K562 (cell line): ENCODE measurements around the gene TTC28. TPM values are rescaled to one million over a fixed set of nuclear protein-coding genes. Genes with fewer than 3 reads are reported as not detected.

Experiments
- ATAC-seq: fragments of 200-7000 bp; cut with Tn5 transposase; 3 replicates; pipeline ENCODE4 v1.9.1; 2020; ENCODE audit warnings: moderate library complexity
- BruUV-seq: library from RNA; stranded (reverse); fragments of 400-500 nt; replicated peaks from 2 replicates; lab custom pipeline; 2021; lab: Mats Ljungman, UMichigan
- CTCF ChIA-PET: fragments of 300-600 bp; formaldehyde crosslinking; extraction: SDS; loops from one replicate; lab custom pipeline; 2021; ENCODE audit warnings: low intra/inter-chr PET ratio; lab: Yijun Ruan, JAX
- POLR2A ChIA-PET: fragments of 300-600, 350-650 bp; sonication (Branson Sonifier 250); formaldehyde crosslinking; extraction: SDS; loops from one replicate; lab custom pipeline; 2021; ENCODE audit warnings: antibody characterized with exemption, inconsistent platforms; lab: Yijun Ruan, JAX
- DNase-seq, 4 experiments: peaks; one replicate each; pipeline versions ENCODE4 v3.0.0 to v3.0.0-alpha.2; 2011 to 2018; ENCODE audit warnings: low spot score in 3 of 4, mixed read lengths in 3 of 4; ENCODE audit errors: extremely low read depth in 1 of 4
- FAIRE-seq: peaks from 2 replicates; lab custom pipeline; 2011; peaks lifted over from hg19 to GRCh38; lab: Jason Lieb, UNC
- H2AFZ ChIP-seq: 2 replicates; pipeline ENCODE4 v1.6.0; 2011; ENCODE audit warnings: low read depth, low read length, control low read depth, inconsistent platforms
- H3K27ac ChIP-seq: fragments of 200-600 bp; 3 replicates; pipeline ENCODE4 v1.8.0; 2011; ENCODE audit warnings: low read depth, mild to moderate bottlenecking, control low read depth, inconsistent platforms, low read length, moderate library complexity, mixed read lengths; ENCODE audit errors: extremely low read depth
- H3K27me3 ChIP-seq, 2 experiments: fragments of 300-600 bp in 1 of 2; 2 replicates in 1 of 2; 3 replicates in 1 of 2; pipeline versions ENCODE4 v1.6.0 to v1.8.0; 2011; ENCODE audit warnings: inconsistent platforms in 2 of 2, low read length in 2 of 2, mild to moderate bottlenecking in 1 of 2, mixed read lengths in 1 of 2, moderate library complexity in 1 of 2; ENCODE audit not compliant: control insufficient read depth in 2 of 2, insufficient read depth in 2 of 2
- H3K36me3 ChIP-seq: fragments of 300-600 bp; 3 replicates; pipeline ENCODE4 v1.8.0; 2011; ENCODE audit warnings: mild to moderate bottlenecking, low read length, inconsistent platforms; ENCODE audit not compliant: control insufficient read depth, insufficient read depth
- H3K4me1 ChIP-seq, 2 experiments: fragments of 200-600 bp in 1 of 2; replicated peaks in 1 of 2; 2 replicates in 1 of 2; 3 replicates in 1 of 2; pipeline versions ENCODE4 v1.5.1 to v1.8.0; 2011; ENCODE audit warnings: inconsistent platforms in 2 of 2, low read length in 2 of 2, mild to moderate bottlenecking in 1 of 2, mixed read lengths in 1 of 2, moderate library complexity in 1 of 2; ENCODE audit not compliant: control insufficient read depth in 2 of 2, insufficient read depth in 2 of 2
- H3K4me2 ChIP-seq: 2 replicates; pipeline ENCODE4 v1.6.1; 2011; ENCODE audit warnings: low read length, control low read depth, inconsistent platforms, mixed read lengths; ENCODE audit not compliant: insufficient read depth
- H3K4me3 ChIP-seq: fragments of 200-600 bp; sonication (generic), shearing (Covaris generic); 2 replicates; pipeline ENCODE4 v1.5.1; 2016; ENCODE audit warnings: control low read depth, inconsistent platforms
- H3K79me2 ChIP-seq: fragments of 200-600 bp; 3 replicates; pipeline ENCODE4 v1.8.0; 2011; ENCODE audit warnings: low read length, inconsistent platforms; ENCODE audit not compliant: control insufficient read depth, insufficient read depth
- H3K9ac ChIP-seq, 2 experiments: 2 replicates each; pipeline versions ENCODE4 v1.6.0 to v1.6.1; 2011; ENCODE audit warnings: low read depth in 2 of 2, low read length in 2 of 2, control low read depth in 1 of 2, inconsistent platforms in 1 of 2, mild to moderate bottlenecking in 1 of 2, mixed read lengths in 1 of 2; ENCODE audit not compliant: insufficient read depth in 1 of 2
- H3K9me1 ChIP-seq: one replicate; pipeline ENCODE4 v1.6.0; 2011; ENCODE audit warnings: inconsistent platforms, mild to moderate bottlenecking, low read length, moderate library complexity; ENCODE audit not compliant: control insufficient read depth, insufficient read depth
- H3K9me3 ChIP-seq: replicated peaks from 2 replicates; pipeline ENCODE4 v1.5.1; 2011; ENCODE audit warnings: low read depth, low read length, inconsistent platforms; ENCODE audit not compliant: control insufficient read depth, insufficient read depth
- H4K20me1 ChIP-seq: replicated peaks from 2 replicates; pipeline ENCODE4 v1.6.1; 2011; ENCODE audit warnings: low read length, inconsistent platforms, mixed read lengths; ENCODE audit not compliant: control insufficient read depth, insufficient read depth
- AFF4 ChIP-seq: sonication (generic); formaldehyde crosslinking; IDR thresholded peaks from 2 replicates; pipeline ENCODE4 v1.8.0; 2023; ENCODE audit warnings: mild to moderate bottlenecking, missing genetic modification reagents
- E2F1 ChIP-seq: sonication (generic); formaldehyde crosslinking; IDR thresholded peaks from 2 replicates; pipeline ENCODE4 v1.8.1; 2023; ENCODE audit warnings: mild to moderate bottlenecking, missing genetic modification reagents, moderate library complexity
- EHMT2 ChIP-seq: fragments of 450-650 bp; IDR thresholded peaks from 2 replicates; pipeline ENCODE4 v1.6.1; 2018; ENCODE audit warnings: antibody characterized with exemption
- FOXP1 ChIP-seq: sonication (generic); formaldehyde crosslinking; IDR thresholded peaks from 2 replicates; pipeline ENCODE4 v1.8.0; 2022; ENCODE audit warnings: mild to moderate bottlenecking, missing genetic modification reagents
- PHF20 ChIP-seq: fragments of 450-650 bp; IDR thresholded peaks from 2 replicates; pipeline ENCODE4 v1.6.1; 2018; ENCODE audit not compliant: partially characterized antibody
- RAD51 ChIP-seq: fragments of 450-650 bp; IDR thresholded peaks from 2 replicates; pipeline ENCODE4 v1.7.1; 2016; ENCODE audit warnings: low read depth, mild to moderate bottlenecking, borderline replicate concordance
- TFAM ChIP-seq: fragments of 250-450 bp; sonication (Bioruptor Pico); conservative IDR thresholded peaks from 2 replicates; pipeline ENCODE4 v1.5.0; 2021; ENCODE audit warnings: mild to moderate bottlenecking, moderate library complexity
- WGBS: fragments of 100-300 bp; shearing (Covaris generic); methylation state at CpG from one replicate; pipeline ENCODE4 v1.1.6; 2016; ENCODE audit warnings: low coverage, mixed read lengths; ENCODE audit not compliant: insufficient coverage; ENCODE audit errors: missing lambda C conversion rate; 5-methylcytosine and 5-hydroxymethylcytosine counted together
- in situ Hi-C: fragments of 300-500 bp; cut with MboI; formaldehyde crosslinking; loops from 4 replicates; pipeline ENCODE4 v1.15.0; 2018; ENCODE audit warnings: inconsistent platforms, mixed read lengths
- intact Hi-C: fragments of 100-400 bp; cut with micrococcal nuclease; formaldehyde crosslinking; loops from 2 replicates; pipeline ENCODE4 v1.14.2; 2022
- polyA plus RNA-seq, 8 experiments: library from polyadenylated mRNA; depleted of rRNA in 4 of 8; stranded (reverse) in 5 of 8; unstranded in 3 of 8; fragments of >200 nt; fragmentation: Nextera tagmentation in 2 of 8; fragmentation: Illumina TruSeq in 1 of 8; extraction: Ambion mirVana in 2 of 8; extraction: Trizol in 1 of 8; gene quantifications; 2 replicates each; pipeline versions ENCODE4 v1.2.1 to v1.2.3, GENCODE V29; 2011 to 2014; ENCODE audit warnings: inconsistent platforms in 1 of 8, missing spikeins in 1 of 8
- total RNA-seq, 7 experiments: library from RNA; depleted of rRNA in 6 of 7; stranded (reverse); fragments of >200 nt in 6 of 7; fragmentation: Illumina TruSeq in 2 of 7; extraction: Trizol in 2 of 7; gene quantifications; 2 replicates each; pipeline versions ENCODE4 v1.2.1 to v1.2.3, GENCODE V29; 2011 to 2021; ENCODE audit warnings: low replicate concordance in 1 of 7

TTC28 gene
- total and polyA plus RNA-seq, 9 of the 15 experiments (the other 6 are each of a cell fraction or from before 2014, with no cell fraction given): 0.22 to 10.7 (median 3.1) TPM

DNA sequence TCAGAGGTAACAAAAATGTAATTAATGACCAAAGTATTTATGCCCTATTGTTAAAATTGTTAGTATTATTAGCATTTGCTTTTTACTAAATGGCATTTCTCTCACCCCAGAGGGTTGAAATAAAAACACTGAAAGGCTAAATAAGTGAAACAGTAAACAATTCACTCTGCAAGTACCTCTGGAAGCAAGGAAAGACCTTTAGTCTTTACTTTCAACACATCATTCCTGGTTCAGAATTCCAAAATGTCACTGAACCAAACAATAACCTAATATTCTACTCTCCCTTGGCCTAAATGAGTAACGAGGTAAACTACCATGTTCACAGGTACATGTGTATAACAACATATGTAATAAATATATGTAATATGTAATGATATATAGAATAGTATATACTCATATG, 369.3 kb downstream of the TTC28 start (continued):
- TF ChIP-seq TFAM (CRISPR knock-in tag) (no peak), PHF20 (no peak), E2F1 (no peak)

DNA sequence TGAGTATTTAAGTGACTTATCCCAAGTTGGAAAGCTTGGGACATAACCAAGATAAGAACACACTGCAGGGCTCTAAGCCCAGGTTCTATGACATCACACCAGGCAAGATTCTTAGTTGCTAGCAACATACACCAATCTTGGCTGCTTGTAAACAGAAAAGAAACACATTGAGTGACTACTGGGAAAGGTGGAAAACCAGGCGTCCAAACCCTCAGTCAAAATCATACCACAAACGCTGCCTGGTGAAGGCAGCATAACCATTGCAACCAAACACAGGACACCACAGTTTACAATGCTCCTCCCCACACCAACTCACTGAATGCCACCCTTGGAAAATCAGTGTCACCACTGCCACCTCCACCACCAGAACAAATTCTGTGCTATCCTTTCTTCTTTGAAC, 379.9 kb downstream of the TTC28 start:
- H2AFZ ChIP-seq: no peak overlapping the region
- in situ Hi-C loops (no loop called here), intact Hi-C loops (no loop called here)
- no peak for DNase-seq
- no peak for ATAC-seq
- no peaks in the 10 kb centered on the region for H3K9me3 ChIP-seq
- H3K27me3 ChIP-seq: no peaks in the 10 kb centered on the region
- WGBS: 13% methylated on average over 2 of the region's 2 CpGs
- no peak overlapping the region for H3K4me3 ChIP-seq
- no peaks in the 10 kb centered on the region for H3K36me3 ChIP-seq
- no peak overlapping the region for H3K27ac ChIP-seq
- no peak for TF ChIP-seq RAD51
- TF ChIP-seq FOXP1 (CRISPR knock-in tag): no peak
- TF ChIP-seq AFF4 (CRISPR knock-in tag): no peak
- no peak for TF ChIP-seq EHMT2
- ChIA-PET POLR2A (interaction anchor here (1.6 kb wide), 1 partner anchor 9 kb away, joined by 3 read pairs; no protein-coding TSS in a partner anchor), CTCF (no interaction called here)
- no peaks in the 10 kb centered on the region; a peak in 2 of 5 replicates for H3K4me1 ChIP-seq
- FAIRE-seq: no peak
- H3K4me2 ChIP-seq: no peak overlapping the region
- no peaks in the 10 kb centered on the region for H3K79me2 ChIP-seq
- H3K9ac ChIP-seq: no peak overlapping the region
- H3K9me1 ChIP-seq: no peaks in the 10 kb centered on the region
- no peaks in the 10 kb centered on the region for H4K20me1 ChIP-seq
- BruUV-seq: no TSS peak
